Hematopoietic multipotent progenitor cell treated with erythropoietin and hydrocortisone succinate and interleukin-3 and kit ligand, for 6 days (in vitro differentiated cells): Measurements from ENCODE around the gene RAD51B.

Source experiments
- DNase-seq: peaks from one replicate; pipeline ENCODE4 v3.0.0-alpha.2; 2015

RAD51B gene

GRCh38 chr14:68458840-68459469, 639.4 kb downstream of the RAD51B start:
- DNase-seq = no peak

DNA sequence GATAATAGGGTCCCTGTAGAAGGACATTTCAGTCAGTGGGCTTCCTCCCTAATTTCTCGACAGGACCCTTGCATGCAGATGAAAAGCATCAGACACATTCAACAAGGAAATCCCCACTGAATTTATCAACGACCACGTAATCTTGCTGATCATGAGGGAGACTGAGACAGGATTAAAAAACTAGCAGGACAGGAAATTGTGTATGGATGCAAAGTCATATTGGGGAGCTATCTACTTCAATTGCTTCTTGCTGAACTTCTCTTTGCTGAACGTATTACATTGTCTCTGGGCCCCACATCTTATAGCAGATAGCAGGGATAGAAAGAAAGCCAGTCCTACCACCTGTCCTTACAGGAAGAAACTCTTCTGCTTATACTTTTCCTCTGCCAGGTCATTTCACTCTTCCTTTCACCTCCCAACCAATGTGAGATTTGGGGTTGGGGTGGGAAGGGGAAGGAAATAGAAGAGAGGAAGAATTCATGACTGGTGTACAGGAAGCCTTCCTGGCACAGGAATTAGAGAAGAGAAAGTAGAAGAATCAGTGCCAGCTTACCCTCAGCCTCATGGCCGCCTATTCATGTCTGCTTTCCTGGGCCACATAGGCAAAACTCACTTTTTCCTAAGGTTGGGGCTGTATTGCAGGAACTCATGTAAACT, 640.0 kb downstream of the RAD51B start:
- no peak for DNase-seq

- DNase-seq = no peak
These were observed 641.0 kb downstream of the RAD51B start for GRCh38 chr14:68460541-68460940.

DNA sequence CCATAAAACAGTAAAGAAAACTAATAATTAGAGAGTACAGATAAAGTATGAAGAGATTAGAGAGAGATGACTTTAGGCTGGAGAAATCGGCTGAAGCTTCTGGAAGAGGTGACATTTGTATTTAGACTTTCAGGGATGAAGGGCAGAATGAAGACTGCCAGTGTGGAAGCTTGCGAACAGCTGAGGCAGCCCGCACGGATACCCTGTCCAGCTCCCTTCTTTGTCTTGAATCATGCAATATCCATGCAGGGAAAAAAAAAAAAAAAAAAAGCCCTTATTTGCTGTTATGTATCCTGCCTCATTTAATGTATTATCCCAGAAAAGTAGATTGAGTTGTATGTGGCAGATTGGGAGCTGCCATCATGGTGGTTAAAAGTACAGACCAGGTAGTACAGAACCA, 641.5 kb downstream of the RAD51B start:
- no peak for DNase-seq

DNA sequence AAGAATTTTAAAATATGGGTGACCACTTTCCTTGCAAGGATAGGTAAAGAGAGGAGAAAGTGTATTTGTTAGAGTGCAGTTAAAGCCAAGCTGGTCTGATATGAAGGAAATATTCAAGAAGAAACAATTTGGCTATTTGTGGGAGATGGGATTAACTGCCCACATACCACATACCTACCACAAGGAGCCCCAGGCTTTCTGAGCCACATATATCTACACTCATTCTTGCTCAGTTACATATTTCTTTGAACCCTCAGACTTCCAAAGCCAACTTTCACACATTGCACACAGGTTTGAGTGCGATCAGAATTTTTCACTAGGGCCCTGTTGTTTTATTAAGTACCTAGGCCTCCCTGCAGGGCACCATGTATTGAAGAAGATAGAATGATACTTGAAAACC, 643.1 kb downstream of the RAD51B start:
- no peak for DNase-seq

DNA sequence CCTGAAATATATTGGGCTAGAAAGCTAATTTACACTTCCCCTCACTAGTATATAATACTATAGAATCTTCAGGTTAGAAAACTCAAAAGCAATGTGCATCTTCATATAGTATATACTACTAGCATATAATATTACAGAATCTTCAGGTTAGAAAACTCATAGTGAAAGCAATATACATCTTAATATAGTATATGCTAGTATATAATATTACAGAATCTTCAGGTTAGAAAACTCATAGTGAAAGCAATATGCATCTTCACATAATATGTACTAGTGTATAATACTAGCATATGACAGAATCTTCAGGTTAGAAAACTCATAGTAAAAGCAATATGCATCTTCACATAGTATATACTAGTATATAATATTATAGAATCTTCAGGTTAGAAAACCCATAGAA, 643.7 kb downstream of the RAD51B start:
- DNase-seq = no peak

DNA sequence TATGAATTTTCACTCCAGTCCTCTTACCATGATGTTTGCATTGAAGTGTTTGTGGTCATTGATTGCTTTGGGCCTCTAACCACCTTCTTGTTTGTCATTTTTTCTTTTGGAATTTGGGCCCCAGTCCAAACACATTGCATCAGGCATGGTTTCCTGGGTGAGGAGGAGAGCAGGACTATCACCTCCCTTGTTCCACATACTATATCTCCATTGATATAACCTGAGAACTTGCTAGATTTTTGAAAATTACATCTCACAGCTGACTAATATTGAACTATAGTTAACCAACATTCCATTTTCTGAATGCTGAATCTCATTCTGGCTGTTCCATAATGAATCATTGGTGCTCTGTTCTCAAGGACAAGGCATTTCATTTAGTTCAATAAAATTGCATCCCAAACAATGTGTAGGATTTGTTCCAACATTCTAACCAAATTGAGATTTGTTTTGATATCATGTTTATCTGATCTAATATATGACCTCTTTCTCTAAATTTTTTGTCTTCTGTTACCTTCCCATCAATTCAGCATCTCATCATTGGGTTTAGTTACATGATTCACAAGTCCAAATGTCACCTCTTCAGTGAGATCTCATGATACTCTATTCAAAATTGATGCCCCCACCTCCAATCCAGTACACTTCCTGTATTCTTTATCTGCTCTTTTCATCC, 644.3 kb downstream of the RAD51B start:
- DNase-seq = no peak

DNA sequence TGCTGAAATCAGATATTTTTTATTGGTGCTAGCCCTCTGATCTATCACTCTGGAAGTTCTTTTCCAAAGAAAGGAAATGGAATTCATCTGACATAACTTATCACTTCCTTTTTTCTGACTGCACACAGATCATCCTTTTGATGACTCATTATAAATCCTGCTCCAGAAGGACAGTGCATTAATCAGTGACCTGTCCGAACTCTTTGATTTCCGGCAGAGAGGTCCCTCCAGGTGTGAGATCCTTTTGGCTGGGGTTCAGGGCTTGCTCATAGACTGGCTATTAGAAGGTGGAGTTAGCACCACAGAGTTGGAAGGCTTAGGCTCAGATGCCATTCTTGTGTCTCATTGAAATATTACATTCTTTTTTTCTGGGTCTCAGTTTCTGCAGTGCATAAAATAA, 645.1 kb downstream of the RAD51B start:
- no peak for DNase-seq

DNA sequence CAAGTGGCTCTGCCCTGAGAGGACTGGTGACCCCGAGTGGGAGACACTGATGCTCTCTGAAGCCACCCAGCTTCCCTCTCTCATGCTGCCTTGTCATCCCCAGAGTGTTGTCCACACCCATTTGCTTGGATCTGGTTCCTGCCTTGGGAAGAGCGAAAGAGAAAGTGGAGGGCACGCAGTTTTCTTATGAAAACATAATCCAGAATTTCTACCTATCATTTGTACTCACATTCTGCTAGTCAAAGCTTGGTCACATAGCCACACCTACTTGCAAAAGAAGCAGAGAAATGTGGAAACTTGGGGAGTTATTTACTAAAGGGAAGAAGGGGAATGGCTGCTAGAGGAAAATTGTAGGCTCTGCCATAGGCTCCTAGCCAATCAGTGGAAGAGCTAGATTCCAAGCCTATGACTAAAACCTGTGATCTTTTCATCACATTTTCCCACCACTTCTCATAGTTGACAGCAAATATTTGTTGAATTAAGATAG, 647.0 kb downstream of the RAD51B start:
- DNase-seq = no peak

DNA sequence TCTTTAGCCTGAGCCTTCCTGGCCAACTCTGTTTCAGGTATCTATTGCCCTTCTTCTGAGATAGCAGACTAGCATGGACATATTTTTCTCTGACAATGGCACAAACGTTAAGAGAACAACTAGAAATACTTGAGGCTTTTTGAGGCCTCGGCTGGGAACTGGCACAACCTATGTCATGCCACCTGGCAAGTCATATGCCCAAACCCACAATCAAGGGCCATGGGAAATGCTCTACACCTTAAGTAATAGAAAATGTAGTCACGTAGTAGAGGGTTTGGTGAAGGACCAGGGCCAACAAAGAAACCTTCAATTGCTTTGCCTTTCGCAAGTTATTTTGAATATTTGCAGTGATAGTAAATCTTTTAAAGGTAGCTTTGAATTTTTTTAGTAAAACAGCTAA, 647.8 kb downstream of the RAD51B start:
- no peak for DNase-seq

DNA sequence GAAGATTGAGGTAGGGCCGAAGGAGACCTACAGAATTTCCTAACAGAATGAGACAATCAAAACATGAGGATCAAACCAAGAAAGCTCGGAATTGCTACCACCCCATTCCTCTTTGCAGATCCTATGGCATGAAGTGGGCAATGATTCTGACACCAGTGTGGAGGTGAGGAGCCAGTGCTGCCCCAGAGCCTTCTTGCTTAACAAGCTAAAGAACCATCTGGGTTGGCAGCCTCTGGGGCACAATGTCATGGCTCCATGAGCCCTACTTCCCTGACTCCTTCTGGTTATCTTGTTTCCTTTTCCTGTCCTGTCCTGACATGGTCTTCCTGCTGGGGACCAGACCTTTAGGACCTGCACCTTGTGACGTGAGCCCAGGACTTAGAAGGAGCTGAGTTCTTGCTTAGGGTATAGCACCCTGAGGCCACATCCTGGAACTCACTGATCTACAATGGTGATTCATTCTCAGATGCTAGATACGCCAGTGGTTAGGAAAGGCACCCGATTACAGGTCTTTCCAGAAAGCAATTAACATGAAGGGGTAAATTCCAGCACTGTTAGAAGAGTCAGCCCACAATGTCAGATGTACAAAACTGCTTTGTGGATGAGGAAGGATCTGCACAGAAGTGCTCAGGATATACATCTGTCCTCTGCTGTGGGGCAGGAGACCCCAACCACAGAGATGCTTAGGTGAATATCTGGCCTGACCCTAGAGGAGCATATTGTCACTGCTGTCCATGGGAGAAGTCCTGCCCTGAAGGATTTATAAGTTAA, 649.0 kb downstream of the RAD51B start:
- DNase-seq = no peak

DNA sequence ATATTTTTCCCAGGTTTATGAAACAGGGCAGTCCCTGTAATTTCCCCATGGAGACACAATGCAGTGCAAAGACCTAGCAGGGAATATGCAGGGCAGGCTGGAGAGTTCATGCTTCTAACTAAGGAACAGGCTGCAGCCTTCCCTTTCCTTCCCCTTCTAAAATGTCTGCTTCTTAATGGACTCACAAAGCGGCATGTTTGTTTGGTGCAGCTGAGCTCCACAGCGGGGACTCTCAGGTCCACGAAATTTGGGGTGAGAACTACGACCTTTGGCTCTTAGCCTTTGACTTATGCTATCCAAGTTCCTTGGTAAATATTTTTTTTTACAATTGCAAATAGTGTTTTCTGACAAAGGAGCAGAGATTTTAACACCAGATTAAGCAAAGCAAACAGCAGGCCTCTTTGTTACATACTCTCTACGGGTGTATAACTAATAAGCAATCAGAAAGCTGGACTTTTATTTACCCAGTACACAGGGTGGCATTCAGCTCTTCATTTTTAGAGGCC, 649.7 kb downstream of the RAD51B start:
- no peak for DNase-seq

GRCh38 chr14:68470361-68470760, 650.8 kb downstream of the RAD51B start:
- no peak for DNase-seq

GRCh38 chr14:68471029-68471963, 651.7 kb downstream of the RAD51B start:
- no peak for DNase-seq

DNA sequence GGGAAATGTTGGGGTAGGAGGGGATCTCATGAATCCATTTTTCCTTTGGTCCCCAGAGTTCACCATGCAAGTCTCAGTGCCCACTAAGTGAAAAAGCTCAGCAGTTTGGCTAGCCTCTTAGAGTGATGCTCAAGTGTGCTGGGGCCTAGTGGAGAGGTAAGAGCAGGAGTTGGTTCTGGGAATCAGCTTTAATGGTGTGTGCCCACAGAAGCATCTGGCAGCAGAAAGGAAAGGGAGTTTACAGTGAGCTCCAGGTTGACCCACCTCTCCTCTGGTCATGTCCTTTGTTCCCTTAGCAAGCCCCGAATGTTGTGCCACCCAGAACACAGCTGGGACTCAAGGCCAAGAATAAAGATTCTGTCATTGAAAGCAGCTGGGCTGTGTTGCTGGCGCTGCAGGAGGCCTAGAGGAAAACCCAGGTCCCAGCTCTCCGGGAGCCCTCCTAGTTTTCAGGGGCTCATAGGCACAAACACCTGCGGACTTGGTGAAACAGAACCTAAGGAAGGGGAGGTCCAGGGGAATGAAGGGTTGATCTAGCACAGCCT, 652.5 kb downstream of the RAD51B start:
- no peak for DNase-seq

DNA sequence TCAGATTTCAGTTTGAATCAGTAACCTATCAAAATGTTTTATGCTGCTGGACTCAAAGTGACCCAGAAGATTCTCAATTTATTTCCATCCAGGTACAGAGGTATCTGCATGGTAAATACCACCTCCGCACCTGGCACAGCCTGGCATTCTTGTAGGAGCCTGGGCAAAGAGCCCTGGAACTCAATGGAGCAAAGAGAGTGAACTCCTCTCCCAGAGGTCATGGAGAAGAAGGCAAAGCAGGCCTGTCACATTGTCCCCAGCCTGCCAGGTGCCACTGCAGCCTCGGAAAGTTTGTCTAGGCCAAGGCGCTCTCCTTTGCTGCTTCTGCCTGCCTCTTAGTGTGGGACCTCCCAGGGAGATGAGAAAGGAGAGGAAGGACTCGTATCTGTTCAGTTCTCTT, 653.5 kb downstream of the RAD51B start:
- DNase-seq = no peak

- DNase-seq = peak; percentile 9
These were observed 654.2 kb downstream of the RAD51B start for GRCh38 chr14:68473794-68474193.

GRCh38 chr14:68474741-68475140, 655.2 kb downstream of the RAD51B start:
- no peak for DNase-seq

DNA sequence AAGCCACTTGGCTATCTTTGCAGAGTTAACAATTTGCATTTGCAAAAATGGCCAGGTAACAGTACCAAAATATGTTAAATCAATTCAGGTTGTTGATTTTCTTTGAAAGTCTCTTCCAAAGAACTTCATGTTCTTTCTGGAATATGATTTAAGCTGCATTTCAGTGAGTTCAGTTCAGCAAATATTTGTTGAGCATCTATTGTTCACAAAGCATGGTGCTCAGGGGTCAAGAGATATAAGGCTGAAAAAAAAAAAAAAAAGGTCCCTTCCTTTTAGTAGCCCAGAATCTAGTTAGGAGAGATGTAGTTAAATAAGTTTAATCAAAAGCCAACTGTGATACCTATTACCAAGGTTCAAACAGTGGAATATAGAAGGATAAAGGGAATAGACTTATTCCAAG, 656.2 kb downstream of the RAD51B start:
- no peak for DNase-seq

GRCh38 chr14:68476212-68477109, 656.9 kb downstream of the RAD51B start:
- peak; percentile 8 for DNase-seq

DNA sequence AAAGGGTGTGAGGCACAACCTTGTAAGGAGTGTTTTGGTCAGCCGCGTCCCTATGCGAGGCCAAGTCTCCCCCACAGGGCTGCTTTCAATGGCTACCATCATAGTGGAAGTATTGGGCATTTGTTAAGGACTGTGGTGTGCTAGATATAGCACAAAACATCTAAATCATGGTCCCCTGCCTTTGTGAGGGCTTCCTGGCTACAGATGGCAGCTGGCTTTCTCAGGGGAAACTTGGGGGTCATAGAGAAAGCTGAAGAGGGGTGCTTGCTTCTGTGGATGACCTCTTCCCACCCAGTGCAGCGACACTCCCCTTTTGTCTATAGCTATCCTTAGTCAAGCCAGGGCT, 657.5 kb downstream of the RAD51B start:
- DNase-seq = no peak
